H1 (cell line): Measurements from ENCODE around the gene FTSJ3. TPM values are rescaled to one million over a fixed set of nuclear protein-coding genes. Genes with fewer than 3 reads are reported as not detected.

Source experiments
- BCL11A ChIP-seq, 2 experiments: IDR thresholded peaks; one replicate each; pipeline ENCODE4 v1.6.1; 2011; ENCODE audit warnings: low read depth in 2 of 2, low read length in 2 of 2, mild to moderate bottlenecking in 2 of 2
- BRCA1 ChIP-seq: IDR thresholded peaks from 2 replicates; pipeline ENCODE4 v1.6.1; 2012; ENCODE audit warnings: low read depth, low read length, improper control_type of control experiment
- CTBP2 ChIP-seq: IDR thresholded peaks from 2 replicates; pipeline ENCODE4 v1.7.0; 2011; ENCODE audit warnings: borderline replicate concordance, mild to moderate bottlenecking, moderate library complexity, mixed read lengths, low read length; ENCODE audit not compliant: insufficient read depth, insufficient read length
- HDAC6 ChIP-seq: IDR thresholded peaks from one replicate; pipeline ENCODE4 v1.7.1; 2012; ENCODE audit warnings: low read depth, mild to moderate bottlenecking, inconsistent platforms, low read length, moderate library complexity
- JUN ChIP-seq: IDR thresholded peaks from 2 replicates; pipeline ENCODE4 v1.6.1; 2011; ENCODE audit warnings: low read depth, mild to moderate bottlenecking, improper control_type of control experiment, low read length
- KDM4A ChIP-seq: IDR thresholded peaks from one replicate; pipeline ENCODE4 v1.7.1; 2012; ENCODE audit warnings: low read depth, mild to moderate bottlenecking, moderate library complexity, low read length, inconsistent platforms; ENCODE audit not compliant: severe bottlenecking
- NRF1 ChIP-seq: IDR thresholded peaks from 2 replicates; pipeline ENCODE4 v1.6.1; 2011; ENCODE audit warnings: mild to moderate bottlenecking, low read depth, low read length, improper control_type of control experiment
- PHF8 ChIP-seq: fragments of 200-600 bp; sonication (generic); conservative IDR thresholded peaks from 2 replicates; pipeline ENCODE4 v1.7.1; 2012; ENCODE audit warnings: low read depth, mild to moderate bottlenecking, inconsistent platforms, low read length, moderate library complexity
- POU5F1 ChIP-seq: IDR thresholded peaks from 2 replicates; pipeline ENCODE4 v1.6.1; 2011; ENCODE audit warnings: low read depth, mild to moderate bottlenecking, low read length, moderate library complexity
- ZNF274 ChIP-seq: IDR thresholded peaks from 2 replicates; pipeline ENCODE4 v1.7.0; 2012; ENCODE audit warnings: low read length, borderline replicate concordance; ENCODE audit errors: extremely low read depth
- polyA plus RNA-seq, 7 experiments: library from polyadenylated mRNA; depleted of rRNA in 3 of 7; stranded (reverse) in 5 of 7; unstranded in 2 of 7; fragments of >200 nt in 5 of 7; fragments of 200-250 nt in 2 of 7; gene quantifications; 1 replicate in 5 of 7; 2 replicates in 1 of 7; 4 replicates in 1 of 7; pipeline versions ENCODE4 v1.2.1 to v1.2.3, GENCODE V29; 2011 to 2013; ENCODE audit warnings: missing spikeins in 2 of 7, mixed read lengths in 2 of 7
- total RNA-seq: library from RNA; stranded (reverse); fragmentation: NEBNext Ultra II Directional; extraction: Animal tissue kit (Norgen Biotek cat#: 25700); gene quantifications from 2 replicates; pipeline ENCODE4 v1.2.1, GENCODE V29; 2021

The FTSJ3 gene
- total and polyA plus RNA-seq, 2 of the 8 experiments (the other 6 are each of a cell fraction or from before 2014, with no cell fraction given): 42.7 to 77.2 TPM

GRCh38 chr17:63830278-63830677 lies 2.8 kb upstream of the FTSJ3 start (continued):
- TF ChIP-seq JUN: no peak
- no peak for TF ChIP-seq HDAC6
- TF ChIP-seq NRF1: no peak
- no peak for TF ChIP-seq BRCA1
- TF ChIP-seq KDM4A: no peak
- no peak for TF ChIP-seq BCL11A (IDR thresholded peaks at IDR 0.05; ENCODE audit: low read depth in 2 of 2, low read length in 2 of 2)
- TF ChIP-seq PHF8: no peak
- no peak for TF ChIP-seq ZNF274
- no peak for TF ChIP-seq CTBP2
- no peak for TF ChIP-seq POU5F1
